Activated naive CD8-positive, alpha-beta T cell treated with anti-CD3 and anti-CD28 coated beads for 36 hours (primary cell): ENCODE measurements around the gene COL11A1. TPM values are rescaled to one million over a fixed set of nuclear protein-coding genes. Genes with fewer than 3 reads are reported as not detected.
"Not testable (repeated sequence)": the region's sequence is repeated elsewhere in the genome, so short reads cannot be mapped to it uniquely, and the experiment has no call there.

Source experiments
- DNase-seq: peaks from one replicate; pipeline ENCODE4 v3.0.0; 2021
- H3K27ac Mint-ChIP-seq: one replicate; pipeline ENCODE4 v1.8.0; 2022; ENCODE audit warnings: mild to moderate bottlenecking, moderate library complexity, mixed read lengths
- H3K27me3 Mint-ChIP-seq: one replicate; pipeline ENCODE4 v1.8.0; 2022; ENCODE audit warnings: mild to moderate bottlenecking, mixed read lengths
- H3K36me3 Mint-ChIP-seq: one replicate; pipeline ENCODE4 v1.8.0; 2021; ENCODE audit warnings: mild to moderate bottlenecking, mixed read lengths
- H3K4me1 Mint-ChIP-seq: one replicate; pipeline ENCODE4 v1.8.0; 2021; ENCODE audit warnings: mixed read lengths
- H3K4me3 Mint-ChIP-seq: one replicate; pipeline ENCODE4 v1.8.0; 2022; ENCODE audit warnings: mild to moderate bottlenecking, moderate library complexity, mixed read lengths
- H3K9me3 Mint-ChIP-seq: one replicate; pipeline ENCODE4 v1.8.0; 2022; ENCODE audit warnings: mixed read lengths
- total RNA-seq, 2 experiments: library from RNA; stranded (reverse); gene quantifications; one replicate each; pipeline ENCODE4 v1.2.3, GENCODE V29; 2021

COL11A1 gene
- total RNA-seq, 2 experiments from 2014 or later = not detected

- Mint-ChIP-seq H3K9me3 (no peaks in the 10 kb centered on the region), H3K4me1 (peaks cover 5% of the 10 kb centered on the region), H3K36me3 (no peaks in the 10 kb centered on the region), H3K27me3 (peaks cover 33% of the 10 kb centered on the region), H3K4me3 (no peak overlapping the region), H3K27ac (no peak overlapping the region)
- no peak for DNase-seq
Measured at GRCh38 chr1:103109311-103109920, 1.1 kb upstream of the COL11A1 start.

GRCh38 chr1:103107741-103108375 is 464 bp downstream of the COL11A1 start:
- no peak for DNase-seq
- H3K27ac Mint-ChIP-seq = no peak overlapping the region
- H3K36me3 Mint-ChIP-seq = no peaks in the 10 kb centered on the region
- no peaks in the 10 kb centered on the region for H3K9me3 Mint-ChIP-seq
- H3K27me3 Mint-ChIP-seq = peaks cover 33% of the 10 kb centered on the region
- no peak overlapping the region for H3K4me3 Mint-ChIP-seq
- H3K4me1 Mint-ChIP-seq = peaks cover 5% of the 10 kb centered on the region

GRCh38 chr1:103106426-103107341 is 1.6 kb downstream of the COL11A1 start:
- no peaks in the 10 kb centered on the region for H3K9me3 Mint-ChIP-seq
- H3K36me3 Mint-ChIP-seq = no peaks in the 10 kb centered on the region
- no peak overlapping the region for H3K27ac Mint-ChIP-seq
- H3K27me3 Mint-ChIP-seq = peaks cover 33% of the 10 kb centered on the region
- no peak for DNase-seq
- H3K4me1 Mint-ChIP-seq = peaks cover 5% of the 10 kb centered on the region
- no peak overlapping the region for H3K4me3 Mint-ChIP-seq

GRCh38 chr1:103101399-103101798 is 6.9 kb downstream of the COL11A1 start:
- Mint-ChIP-seq H3K4me1 (no peaks in the 10 kb centered on the region), H3K4me3 (no peak overlapping the region), H3K27ac (no peak overlapping the region), H3K9me3 (no peaks in the 10 kb centered on the region), H3K36me3 (no peaks in the 10 kb centered on the region), H3K27me3 (peaks cover 5% of the 10 kb centered on the region)
- DNase-seq = no peak

GRCh38 chr1:103089221-103089620 is 19.1 kb downstream of the COL11A1 start:
- Mint-ChIP-seq H3K9me3 (peaks cover under 1% of the 10 kb centered on the region), H3K4me1 (no peaks in the 10 kb centered on the region), H3K36me3 (no peaks in the 10 kb centered on the region), H3K4me3 (no peak overlapping the region), H3K27me3 (no peaks in the 10 kb centered on the region), H3K27ac (no peak overlapping the region)
- DNase-seq = no peak

- Mint-ChIP-seq H3K36me3 (no peaks in the 10 kb centered on the region), H3K4me1 (no peaks in the 10 kb centered on the region), H3K27me3 (no peaks in the 10 kb centered on the region), H3K27ac (no peak overlapping the region), H3K9me3 (peaks cover 2% of the 10 kb centered on the region), H3K4me3 (no peak overlapping the region)
- DNase-seq = no peak
Measured at GRCh38 chr1:103087256-103087655, 21.1 kb downstream of the COL11A1 start.

- H3K9me3 Mint-ChIP-seq = peaks cover 2% of the 10 kb centered on the region
- no peaks in the 10 kb centered on the region for H3K36me3 Mint-ChIP-seq
Measured at GRCh38 chr1:103084181-103084580, 24.1 kb downstream of the COL11A1 start.

GRCh38 chr1:103075316-103076000 is 32.9 kb downstream of the COL11A1 start:
- no peak overlapping the region for H3K27ac Mint-ChIP-seq
- no peaks in the 10 kb centered on the region for H3K9me3 Mint-ChIP-seq
- no peaks in the 10 kb centered on the region for H3K27me3 Mint-ChIP-seq
- H3K36me3 Mint-ChIP-seq = no peaks in the 10 kb centered on the region
- H3K4me1 Mint-ChIP-seq = no peaks in the 10 kb centered on the region
- DNase-seq = no peak
- no peak overlapping the region for H3K4me3 Mint-ChIP-seq

More at GRCh38 chr1:103084181-103084580, 24.1 kb downstream of the COL11A1 start:
- no peak overlapping the region for H3K27ac Mint-ChIP-seq
- H3K4me3 Mint-ChIP-seq = no peak overlapping the region
- no peaks in the 10 kb centered on the region for H3K4me1 Mint-ChIP-seq
- H3K27me3 Mint-ChIP-seq = no peaks in the 10 kb centered on the region
- DNase-seq = no peak

GRCh38 chr1:103074224-103074623 is 34.1 kb downstream of the COL11A1 start:
- H3K4me3 Mint-ChIP-seq = no peak overlapping the region
- no peaks in the 10 kb centered on the region for H3K4me1 Mint-ChIP-seq
- no peaks in the 10 kb centered on the region for H3K9me3 Mint-ChIP-seq
- no peaks in the 10 kb centered on the region for H3K36me3 Mint-ChIP-seq
- no peak for DNase-seq
- no peaks in the 10 kb centered on the region for H3K27me3 Mint-ChIP-seq
- H3K27ac Mint-ChIP-seq = no peak overlapping the region

GRCh38 chr1:103069201-103069600 is 39.1 kb downstream of the COL11A1 start:
- Mint-ChIP-seq H3K36me3 (no peaks in the 10 kb centered on the region), H3K9me3 (peaks cover 3% of the 10 kb centered on the region), H3K27me3 (no peaks in the 10 kb centered on the region), H3K4me3 (no peak overlapping the region), H3K27ac (no peak overlapping the region), H3K4me1 (no peaks in the 10 kb centered on the region)
- DNase-seq = no peak

- H3K4me1 Mint-ChIP-seq = no peaks in the 10 kb centered on the region
- no peaks in the 10 kb centered on the region for H3K36me3 Mint-ChIP-seq
- no peaks in the 10 kb centered on the region for H3K27me3 Mint-ChIP-seq
- no peak for DNase-seq
- no peak overlapping the region for H3K27ac Mint-ChIP-seq
- peaks cover 3% of the 10 kb centered on the region for H3K9me3 Mint-ChIP-seq
- no peak overlapping the region for H3K4me3 Mint-ChIP-seq
Measured at GRCh38 chr1:103063921-103064320, 44.4 kb downstream of the COL11A1 start.

GRCh38 chr1:103058391-103058790 is 49.9 kb downstream of the COL11A1 start:
- Mint-ChIP-seq H3K27me3 (no peaks in the 10 kb centered on the region), H3K4me3 (no peak overlapping the region), H3K9me3 (no peaks in the 10 kb centered on the region), H3K4me1 (no peaks in the 10 kb centered on the region), H3K27ac (no peak overlapping the region), H3K36me3 (no peaks in the 10 kb centered on the region)
- no peak for DNase-seq

GRCh38 chr1:103056423-103056822 is 51.9 kb downstream of the COL11A1 start:
- Mint-ChIP-seq H3K36me3 (no peaks in the 10 kb centered on the region), H3K27ac (no peak overlapping the region), H3K4me3 (no peak overlapping the region), H3K9me3 (peaks cover 2% of the 10 kb centered on the region), H3K27me3 (no peaks in the 10 kb centered on the region), H3K4me1 (no peaks in the 10 kb centered on the region)
- no peak for DNase-seq

GRCh38 chr1:103028110-103028509 is 80.2 kb downstream of the COL11A1 start:
- DNase-seq, H3K4me3 Mint-ChIP-seq, H3K9me3 Mint-ChIP-seq, H3K4me1 Mint-ChIP-seq, H3K27ac Mint-ChIP-seq, H3K36me3 Mint-ChIP-seq, H3K27me3 Mint-ChIP-seq: not testable (repeated sequence)

GRCh38 chr1:103025858-103026409 is 82.4 kb downstream of the COL11A1 start:
- no peaks in the 10 kb centered on the region for H3K27me3 Mint-ChIP-seq
- no peaks in the 10 kb centered on the region for H3K9me3 Mint-ChIP-seq
- H3K4me3 Mint-ChIP-seq = no peak overlapping the region
- H3K36me3 Mint-ChIP-seq = no peaks in the 10 kb centered on the region
- H3K4me1 Mint-ChIP-seq = no peaks in the 10 kb centered on the region
- no peak for DNase-seq
- no peak overlapping the region for H3K27ac Mint-ChIP-seq
